ENCODE measurements around the gene IGFBP7. TPM values are rescaled to one million over a fixed set of nuclear protein-coding genes. Genes with fewer than 3 reads are reported as not detected.

IGFBP7 gene
- total and polyA plus RNA-seq, 4 donors, result 60.5 to 216 (median 205) TPM

- no peak for DNase-seq (ENCODE audit: low spot score)
- Histone ChIP-seq H3K4me1 (ENCODE audit: control insufficient read depth in 4 of 4, insufficient read depth in 4 of 4, low read length in 3 of 4) (no peaks in the 10 kb centered on the region), H3K27ac (ENCODE audit: low read depth in 1 of 2, low read length in 2 of 2) (no peak overlapping the region), H3K9ac (ENCODE audit: low read depth in 1 of 2, low read length in 2 of 2) (no peak overlapping the region), H3K36me3 (ENCODE audit: control insufficient read depth in 4 of 4, insufficient read depth in 3 of 4, low read depth in 1 of 4, low read length in 3 of 4) (no peaks in the 10 kb centered on the region), H3K4me3 (ENCODE audit: low read depth in 1 of 3, low read length in 3 of 3) (no peak overlapping the region), H3K27me3 (ENCODE audit: control insufficient read depth in 4 of 4, insufficient read depth in 4 of 4, low read length in 3 of 4) (no peaks in the 10 kb centered on the region), H3K9me3 (ENCODE audit: control insufficient read depth in 4 of 4, low read length in 3 of 4) (no peaks in the 10 kb centered on the region)
- TF ChIP-seq JUND (IDR thresholded peaks at IDR 0.05) (no peak), NR2F2 (IDR thresholded peaks at IDR 0.05) (no peak), FOXA1 (IDR thresholded peaks at IDR 0.05) (no peak), EGR1 (IDR thresholded peaks at IDR 0.05; ENCODE audit: low read depth in 2 of 2) (no peak), ATF3 (IDR thresholded peaks at IDR 0.05) (no peak)
- 79% methylated on average over 2 of the region's 2 CpGs for WGBS
Measured at GRCh38 chr4:57070461-57070860, 39.7 kb downstream of the IGFBP7 start.

- Histone ChIP-seq H3K27ac (ENCODE audit: low read depth in 1 of 2, low read length in 2 of 2) (peak overlapping the region in 1 of 2 donors; percentile 14), H3K4me3 (ENCODE audit: low read depth in 1 of 3, low read length in 3 of 3) (no peak overlapping the region), H3K9ac (ENCODE audit: low read depth in 1 of 2, low read length in 2 of 2) (no peak overlapping the region), H3K4me1 (ENCODE audit: control insufficient read depth in 4 of 4, insufficient read depth in 4 of 4, low read length in 3 of 4) (peaks cover 0 to 8% (median under 1%) of the 10 kb centered on the region in 4 donors), H3K9me3 (ENCODE audit: control insufficient read depth in 4 of 4, low read length in 3 of 4) (no peaks in the 10 kb centered on the region), H3K27me3 (ENCODE audit: control insufficient read depth in 4 of 4, insufficient read depth in 4 of 4, low read length in 3 of 4) (no peaks in the 10 kb centered on the region), H3K36me3 (ENCODE audit: control insufficient read depth in 4 of 4, insufficient read depth in 3 of 4, low read depth in 1 of 4, low read length in 3 of 4) (no peaks in the 10 kb centered on the region)
- 78% methylated on average over 8 of the region's 8 CpGs for WGBS
- TF ChIP-seq, protein P1, sequence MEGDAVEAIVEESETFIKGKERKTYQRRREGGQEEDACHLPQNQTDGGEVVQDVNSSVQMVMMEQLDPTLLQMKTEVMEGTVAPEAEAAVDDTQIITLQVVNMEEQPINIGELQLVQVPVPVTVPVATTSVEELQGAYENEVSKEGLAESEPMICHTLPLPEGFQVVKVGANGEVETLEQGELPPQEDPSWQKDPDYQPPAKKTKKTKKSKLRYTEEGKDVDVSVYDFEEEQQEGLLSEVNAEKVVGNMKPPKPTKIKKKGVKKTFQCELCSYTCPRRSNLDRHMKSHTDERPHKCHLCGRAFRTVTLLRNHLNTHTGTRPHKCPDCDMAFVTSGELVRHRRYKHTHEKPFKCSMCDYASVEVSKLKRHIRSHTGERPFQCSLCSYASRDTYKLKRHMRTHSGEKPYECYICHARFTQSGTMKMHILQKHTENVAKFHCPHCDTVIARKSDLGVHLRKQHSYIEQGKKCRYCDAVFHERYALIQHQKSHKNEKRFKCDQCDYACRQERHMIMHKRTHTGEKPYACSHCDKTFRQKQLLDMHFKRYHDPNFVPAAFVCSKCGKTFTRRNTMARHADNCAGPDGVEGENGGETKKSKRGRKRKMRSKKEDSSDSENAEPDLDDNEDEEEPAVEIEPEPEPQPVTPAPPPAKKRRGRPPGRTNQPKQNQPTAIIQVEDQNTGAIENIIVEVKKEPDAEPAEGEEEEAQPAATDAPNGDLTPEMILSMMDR (IDR thresholded peaks at IDR 0.05; ENCODE audit: low read depth, low read length, missing input control), result no peak
- TF ChIP-seq ATF3 (IDR thresholded peaks at IDR 0.05) (no peak), JUND (IDR thresholded peaks at IDR 0.05) (no peak), REST (IDR thresholded peaks at IDR 0.05) (no peak), HNF4A (conservative IDR thresholded peaks at IDR 0.05) (no peak), YY1 (IDR thresholded peaks at IDR 0.05) (no peak), FOXA2 (IDR thresholded peaks at IDR 0.05) (no peak), FOXA1 (IDR thresholded peaks at IDR 0.05) (no peak), EGR1 (IDR thresholded peaks at IDR 0.05; ENCODE audit: low read depth in 2 of 2) (no peak), TAF1 (conservative IDR thresholded peaks at IDR 0.05) (no peak), NR2F2 (IDR thresholded peaks at IDR 0.05) (no peak), SP1 (IDR thresholded peaks at IDR 0.05) (no peak), RAD21 (IDR thresholded peaks at IDR 0.05) (no peak), GABPA (IDR thresholded peaks at IDR 0.05 in 1 of 2, conservative IDR thresholded peaks at IDR 0.05 in 1 of 2) (no peak), RXRA (IDR thresholded peaks at IDR 0.05) (no peak), HNF4G (IDR thresholded peaks at IDR 0.05) (no peak), ZBTB33 (IDR thresholded peaks at IDR 0.05) (no peak)
- TF ChIP-seq, protein P2, sequence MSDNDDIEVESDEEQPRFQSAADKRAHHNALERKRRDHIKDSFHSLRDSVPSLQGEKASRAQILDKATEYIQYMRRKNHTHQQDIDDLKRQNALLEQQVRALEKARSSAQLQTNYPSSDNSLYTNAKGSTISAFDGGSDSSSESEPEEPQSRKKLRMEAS (IDR thresholded peaks at IDR 0.05), result no peak
- DNase-seq (ENCODE audit: low spot score), result no peak
Measured at GRCh38 chr4:57068237-57068981, 41.8 kb downstream of the IGFBP7 start.

All from liver (tissue), 9 donors.